K562 (cell line): ENCODE measurements around the gene PLCG2. TPM values are rescaled to one million over a fixed set of nuclear protein-coding genes. Genes with fewer than 3 reads are reported as not detected.

Experiments
- BCL6 ChIP-seq: fragments of 250-450 bp; sonication (Bioruptor Pico); IDR thresholded peaks from 2 replicates; pipeline ENCODE4 v1.4.0; 2020
- EGR1 ChIP-seq: fragments of 450-650 bp; conservative IDR thresholded peaks from 2 replicates; pipeline ENCODE4 v1.6.1; 2017; ENCODE audit warnings: mild to moderate bottlenecking
- GABPB2 ChIP-seq: fragments of 250-450 bp; sonication (Bioruptor Pico); conservative IDR thresholded peaks from 2 replicates; pipeline ENCODE4 v1.5.1; 2021; ENCODE audit warnings: mild to moderate bottlenecking
- GTF2A2 ChIP-seq: IDR thresholded peaks from 2 replicates; pipeline ENCODE4 v1.6.1; 2016; ENCODE audit warnings: mild to moderate bottlenecking, missing genetic modification characterization, missing compliant biosample characterization
- MYC ChIP-seq, 2 experiments: fragments of 250-450 bp in 1 of 2; sonication (Bioruptor Pico) in 1 of 2; IDR thresholded peaks; 2 replicates each; pipeline versions ENCODE4 v1.5.1 to v1.6.1; 2012 to 2021; ENCODE audit warnings: low read depth in 2 of 2, borderline replicate concordance in 1 of 2, improper control_type of control experiment in 1 of 2, low read length in 1 of 2, mild to moderate bottlenecking in 1 of 2, moderate library complexity in 1 of 2
- NEUROD1 ChIP-seq: fragments of 150-350 bp; IDR thresholded peaks from 2 replicates; pipeline ENCODE4 v1.6.1; 2014; ENCODE audit warnings: borderline replicate concordance, low read length, low read depth; ENCODE audit not compliant: partially characterized antibody
- ZNF316 ChIP-seq: fragments of 450-650 bp; IDR thresholded peaks from 2 replicates; pipeline ENCODE4 v1.6.1; 2016
- polyA plus RNA-seq, 8 experiments: library from polyadenylated mRNA; depleted of rRNA in 4 of 8; stranded (reverse) in 5 of 8; unstranded in 3 of 8; fragments of >200 nt; fragmentation: Nextera tagmentation in 2 of 8; fragmentation: Illumina TruSeq in 1 of 8; extraction: Ambion mirVana in 2 of 8; extraction: Trizol in 1 of 8; gene quantifications; 2 replicates each; pipeline versions ENCODE4 v1.2.1 to v1.2.3, GENCODE V29; 2011 to 2014; ENCODE audit warnings: inconsistent platforms in 1 of 8, missing spikeins in 1 of 8
- total RNA-seq, 7 experiments: library from RNA; depleted of rRNA in 6 of 7; stranded (reverse); fragments of >200 nt in 6 of 7; fragmentation: Illumina TruSeq in 2 of 7; extraction: Trizol in 2 of 7; gene quantifications; 2 replicates each; pipeline versions ENCODE4 v1.2.1 to v1.2.3, GENCODE V29; 2011 to 2021; ENCODE audit warnings: low replicate concordance in 1 of 7
- TF ChIP-seq, protein P1 (sequence below), 2 experiments: IDR thresholded peaks in 1 of 2; conservative IDR thresholded peaks in 1 of 2; 2 replicates each; pipeline ENCODE4 v1.6.1; 2016; ENCODE audit warnings: low read depth in 2 of 2, mild to moderate bottlenecking in 1 of 2, missing compliant biosample characterization in 1 of 2, missing genetic modification characterization in 1 of 2, moderate library complexity in 1 of 2
- TF ChIP-seq, protein P2 (sequence below), 2 experiments: IDR thresholded peaks; 2 replicates each; pipeline ENCODE4 v1.6.1; 2011; ENCODE audit warnings: borderline replicate concordance in 1 of 2, control low read depth in 1 of 2, low read depth in 1 of 2, low read length in 1 of 2, mild to moderate bottlenecking in 1 of 2, mixed read lengths in 1 of 2, moderate library complexity in 1 of 2; ENCODE audit not compliant: insufficient read depth in 1 of 2, insufficient read length in 1 of 2, poor library complexity in 1 of 2, severe bottlenecking in 1 of 2; ENCODE audit errors: extremely low read depth in 1 of 2
- TF ChIP-seq, protein P3 (sequence below): fragments of 450-650 bp; conservative IDR thresholded peaks from 2 replicates; pipeline ENCODE4 v1.6.1; 2016; ENCODE audit warnings: missing genetic modification characterization, low read depth, mild to moderate bottlenecking, missing compliant biosample characterization, moderate library complexity
- TF ChIP-seq, protein P4 (sequence below): sonication (generic); formaldehyde crosslinking; IDR thresholded peaks from 2 replicates; pipeline ENCODE4 v1.8.0; 2022; ENCODE audit warnings: missing genetic modification reagents, mild to moderate bottlenecking, borderline replicate concordance
- TF ChIP-seq, protein P5 (sequence below), 2 experiments: fragments of 450-650 bp in 1 of 2; sonication (generic) in 1 of 2; formaldehyde crosslinking; conservative IDR thresholded peaks; 2 replicates each; pipeline versions ENCODE4 v1.4.0 to v1.8.1; 2020 to 2022; ENCODE audit warnings: mild to moderate bottlenecking in 1 of 2, missing genetic modification reagents in 1 of 2
- TF ChIP-seq, protein P6 (sequence below): fragments of 450-650 bp; IDR thresholded peaks from 2 replicates; pipeline ENCODE4 v1.6.1; 2018; ENCODE audit not compliant: partially characterized antibody

Gene PLCG2
- total and polyA plus RNA-seq, 9 of the 15 experiments (the other 6 are each of a cell fraction or from before 2014, with no cell fraction given) = 0.94 to 7.1 (median 3.1) TPM

DNA sequence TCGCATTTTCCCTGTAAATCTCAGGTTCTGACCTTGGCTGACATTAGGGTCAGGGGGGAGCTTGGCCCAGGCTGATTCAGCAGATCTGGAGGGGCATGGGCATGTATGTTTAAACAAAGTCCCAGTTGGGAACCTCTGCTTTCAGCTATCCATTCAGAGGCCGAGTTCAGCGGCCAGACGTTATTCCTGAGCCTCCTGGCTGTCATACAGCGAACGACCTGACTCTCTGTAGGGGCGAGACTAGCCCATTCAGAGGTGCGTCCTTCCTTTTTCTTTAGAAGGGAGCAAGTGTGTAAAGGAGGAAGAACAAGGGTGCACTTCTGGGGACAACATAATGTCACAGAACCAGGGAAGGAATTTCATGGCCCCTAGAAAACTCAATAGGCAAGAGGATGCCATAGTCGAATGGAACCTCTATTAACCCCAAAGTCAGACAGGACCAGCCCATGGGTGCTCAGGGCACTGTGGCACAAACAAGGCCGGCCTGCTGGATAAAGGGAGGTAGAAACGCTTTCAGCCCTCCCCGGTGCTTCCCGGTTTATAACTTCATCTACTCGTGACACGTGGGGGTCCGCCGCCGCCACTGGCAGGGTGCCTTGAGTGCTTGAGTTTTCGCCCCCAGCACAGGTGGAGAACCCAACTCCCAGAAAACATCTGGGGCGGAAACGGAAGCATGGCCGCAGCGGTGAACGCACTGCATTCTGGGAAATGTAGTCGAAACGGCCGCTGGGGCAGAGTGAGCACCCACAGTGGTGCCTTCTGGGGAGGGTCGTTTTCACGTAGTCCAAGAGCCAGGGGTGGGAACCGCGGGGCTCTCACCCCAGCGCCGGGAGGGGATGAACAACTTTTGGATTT, 33.2 kb upstream of the PLCG2 start (continued):
- TF ChIP-seq, protein P1, sequence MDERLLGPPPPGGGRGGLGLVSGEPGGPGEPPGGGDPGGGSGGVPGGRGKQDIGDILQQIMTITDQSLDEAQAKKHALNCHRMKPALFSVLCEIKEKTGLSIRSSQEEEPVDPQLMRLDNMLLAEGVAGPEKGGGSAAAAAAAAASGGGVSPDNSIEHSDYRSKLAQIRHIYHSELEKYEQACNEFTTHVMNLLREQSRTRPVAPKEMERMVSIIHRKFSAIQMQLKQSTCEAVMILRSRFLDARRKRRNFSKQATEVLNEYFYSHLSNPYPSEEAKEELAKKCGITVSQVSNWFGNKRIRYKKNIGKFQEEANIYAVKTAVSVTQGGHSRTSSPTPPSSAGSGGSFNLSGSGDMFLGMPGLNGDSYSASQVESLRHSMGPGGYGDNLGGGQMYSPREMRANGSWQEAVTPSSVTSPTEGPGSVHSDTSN (CRISPR knock-in tag; IDR thresholded peaks at IDR 0.05; ENCODE audit: low read depth) = no peak
- TF ChIP-seq, protein P1 (tag; conservative IDR thresholded peaks at IDR 0.05; ENCODE audit: low read depth) = no peak
- 0 out of 2 replicates have a peak, but pooled peaks have one; percentile 2 for TF ChIP-seq ZNF316
- TF ChIP-seq BCL6 = no peak
- TF ChIP-seq, protein P2, sequence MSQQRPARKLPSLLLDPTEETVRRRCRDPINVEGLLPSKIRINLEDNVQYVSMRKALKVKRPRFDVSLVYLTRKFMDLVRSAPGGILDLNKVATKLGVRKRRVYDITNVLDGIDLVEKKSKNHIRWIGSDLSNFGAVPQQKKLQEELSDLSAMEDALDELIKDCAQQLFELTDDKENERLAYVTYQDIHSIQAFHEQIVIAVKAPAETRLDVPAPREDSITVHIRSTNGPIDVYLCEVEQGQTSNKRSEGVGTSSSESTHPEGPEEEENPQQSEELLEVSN (IDR thresholded peaks at IDR 0.05; ENCODE audit: borderline replicate concordance in 1 of 2, extremely low read depth in 1 of 2, insufficient read depth in 1 of 2, insufficient read length in 1 of 2, low read depth in 1 of 2, low read length in 1 of 2, poor library complexity in 1 of 2, severe bottlenecking in 1 of 2) = peak; percentile 11 to 47
- no peak for TF ChIP-seq EGR1
- TF ChIP-seq, protein P3, sequence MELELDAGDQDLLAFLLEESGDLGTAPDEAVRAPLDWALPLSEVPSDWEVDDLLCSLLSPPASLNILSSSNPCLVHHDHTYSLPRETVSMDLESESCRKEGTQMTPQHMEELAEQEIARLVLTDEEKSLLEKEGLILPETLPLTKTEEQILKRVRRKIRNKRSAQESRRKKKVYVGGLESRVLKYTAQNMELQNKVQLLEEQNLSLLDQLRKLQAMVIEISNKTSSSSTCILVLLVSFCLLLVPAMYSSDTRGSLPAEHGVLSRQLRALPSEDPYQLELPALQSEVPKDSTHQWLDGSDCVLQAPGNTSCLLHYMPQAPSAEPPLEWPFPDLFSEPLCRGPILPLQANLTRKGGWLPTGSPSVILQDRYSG (tag) = peak; percentile 81
- TF ChIP-seq NEUROD1 = peak; percentile 31
- TF ChIP-seq MYC (IDR thresholded peaks at IDR 0.05; ENCODE audit: low read depth, low read length) = 0 out of 2 replicates have a peak, but pooled peaks have one; percentile 20
- TF ChIP-seq MYC (CRISPR knock-in tag; IDR thresholded peaks at IDR 0.05; ENCODE audit: borderline replicate concordance, low read depth) = no peak
- TF ChIP-seq, protein P4, sequence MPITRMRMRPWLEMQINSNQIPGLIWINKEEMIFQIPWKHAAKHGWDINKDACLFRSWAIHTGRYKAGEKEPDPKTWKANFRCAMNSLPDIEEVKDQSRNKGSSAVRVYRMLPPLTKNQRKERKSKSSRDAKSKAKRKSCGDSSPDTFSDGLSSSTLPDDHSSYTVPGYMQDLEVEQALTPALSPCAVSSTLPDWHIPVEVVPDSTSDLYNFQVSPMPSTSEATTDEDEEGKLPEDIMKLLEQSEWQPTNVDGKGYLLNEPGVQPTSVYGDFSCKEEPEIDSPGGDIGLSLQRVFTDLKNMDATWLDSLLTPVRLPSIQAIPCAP = no peak
- TF ChIP-seq, protein P5, sequence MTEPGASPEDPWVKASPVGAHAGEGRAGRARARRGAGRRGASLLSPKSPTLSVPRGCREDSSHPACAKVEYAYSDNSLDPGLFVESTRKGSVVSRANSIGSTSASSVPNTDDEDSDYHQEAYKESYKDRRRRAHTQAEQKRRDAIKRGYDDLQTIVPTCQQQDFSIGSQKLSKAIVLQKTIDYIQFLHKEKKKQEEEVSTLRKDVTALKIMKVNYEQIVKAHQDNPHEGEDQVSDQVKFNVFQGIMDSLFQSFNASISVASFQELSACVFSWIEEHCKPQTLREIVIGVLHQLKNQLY (CRISPR knock-in tag; conservative IDR thresholded peaks at IDR 0.05) = no peak
- TF ChIP-seq GTF2A2 (tag) = no peak
- TF ChIP-seq, protein P6, sequence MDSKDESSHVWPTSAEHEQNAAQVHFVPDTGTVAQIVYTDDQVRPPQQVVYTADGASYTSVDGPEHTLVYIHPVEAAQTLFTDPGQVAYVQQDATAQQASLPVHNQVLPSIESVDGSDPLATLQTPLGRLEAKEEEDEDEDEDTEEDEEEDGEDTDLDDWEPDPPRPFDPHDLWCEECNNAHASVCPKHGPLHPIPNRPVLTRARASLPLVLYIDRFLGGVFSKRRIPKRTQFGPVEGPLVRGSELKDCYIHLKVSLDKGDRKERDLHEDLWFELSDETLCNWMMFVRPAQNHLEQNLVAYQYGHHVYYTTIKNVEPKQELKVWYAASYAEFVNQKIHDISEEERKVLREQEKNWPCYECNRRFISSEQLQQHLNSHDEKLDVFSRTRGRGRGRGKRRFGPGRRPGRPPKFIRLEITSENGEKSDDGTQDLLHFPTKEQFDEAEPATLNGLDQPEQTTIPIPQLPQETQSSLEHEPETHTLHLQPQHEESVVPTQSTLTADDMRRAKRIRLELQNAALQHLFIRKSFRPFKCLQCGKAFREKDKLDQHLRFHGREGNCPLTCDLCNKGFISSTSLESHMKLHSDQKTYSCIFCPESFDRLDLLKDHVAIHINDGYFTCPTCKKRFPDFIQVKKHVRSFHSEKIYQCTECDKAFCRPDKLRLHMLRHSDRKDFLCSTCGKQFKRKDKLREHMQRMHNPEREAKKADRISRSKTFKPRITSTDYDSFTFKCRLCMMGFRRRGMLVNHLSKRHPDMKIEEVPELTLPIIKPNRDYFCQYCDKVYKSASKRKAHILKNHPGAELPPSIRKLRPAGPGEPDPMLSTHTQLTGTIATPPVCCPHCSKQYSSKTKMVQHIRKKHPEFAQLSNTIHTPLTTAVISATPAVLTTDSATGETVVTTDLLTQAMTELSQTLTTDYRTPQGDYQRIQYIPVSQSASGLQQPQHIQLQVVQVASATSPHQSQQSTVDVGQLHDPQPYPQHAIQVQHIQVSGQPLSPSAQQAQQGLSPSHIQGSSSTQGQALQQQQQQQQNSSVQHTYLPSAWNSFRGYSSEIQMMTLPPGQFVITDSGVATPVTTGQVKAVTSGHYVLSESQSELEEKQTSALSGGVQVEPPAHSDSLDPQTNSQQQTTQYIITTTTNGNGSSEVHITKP = peak; percentile 63
- TF ChIP-seq GABPB2 (CRISPR knock-in tag) = no peak
